ENCODE measurements around the gene APOD.
"Not testable (repeated sequence)": the region's sequence is repeated elsewhere in the genome, so short reads cannot be mapped to it uniquely, and the experiment has no call there.

Gene APOD

GRCh38 chr3:195599516-195599915, 15.8 kb upstream of the APOD start:
- H3K4me1 ChIP-seq (ENCODE audit: control insufficient read depth in 5 of 5, insufficient read depth in 5 of 5, low read length in 5 of 5) = peaks cover 7 to 26% (median 16%) of the 10 kb centered on the region in 5 donors

GRCh38 chr3:195597848-195598247, 14.1 kb upstream of the APOD start:
- H3K9ac ChIP-seq (ENCODE audit: low read length in 5 of 5) = no peak overlapping the region
- no peak overlapping the region for H3K4me3 ChIP-seq (ENCODE audit: low read depth in 1 of 5, low read length in 5 of 5)
- peaks cover 7 to 26% (median 16%) of the 10 kb centered on the region in 5 donors for H3K4me1 ChIP-seq (ENCODE audit: control insufficient read depth in 5 of 5, insufficient read depth in 5 of 5, low read length in 5 of 5)
- H3K27ac ChIP-seq (ENCODE audit: low read depth, low read length) = no peak overlapping the region
- no peaks in the 10 kb centered on the region for H3K27me3 ChIP-seq (ENCODE audit: control insufficient read depth in 5 of 5, insufficient read depth in 4 of 5, low read length in 5 of 5)
- no peaks in the 10 kb centered on the region for H3K9me3 ChIP-seq (ENCODE audit: control insufficient read depth in 5 of 5, low read length in 5 of 5)
- H3K36me3 ChIP-seq (ENCODE audit: control insufficient read depth in 5 of 5, insufficient read depth in 5 of 5, low read length in 5 of 5) = no peaks in the 10 kb centered on the region

More at GRCh38 chr3:195599516-195599915, 15.8 kb upstream of the APOD start:
- H3K4me3 ChIP-seq (ENCODE audit: low read depth in 1 of 5, low read length in 5 of 5); H3K36me3 ChIP-seq (ENCODE audit: control insufficient read depth in 5 of 5, insufficient read depth in 5 of 5, low read length in 5 of 5); H3K27me3 ChIP-seq (ENCODE audit: control insufficient read depth in 5 of 5, insufficient read depth in 4 of 5, low read length in 5 of 5); H3K9ac ChIP-seq (ENCODE audit: low read length in 5 of 5); H3K27ac ChIP-seq (ENCODE audit: low read depth, low read length); H3K9me3 ChIP-seq (ENCODE audit: control insufficient read depth in 5 of 5, low read length in 5 of 5): not testable (repeated sequence)

GRCh38 chr3:195597229-195597628, 13.5 kb upstream of the APOD start:
- H3K27ac ChIP-seq (ENCODE audit: low read depth, low read length) = no peak overlapping the region
- H3K4me1 ChIP-seq (ENCODE audit: control insufficient read depth in 5 of 5, insufficient read depth in 5 of 5, low read length in 5 of 5) = peaks cover 7 to 28% (median 16%) of the 10 kb centered on the region in 5 donors
- H3K4me3 ChIP-seq (ENCODE audit: low read depth in 1 of 5, low read length in 5 of 5) = no peak overlapping the region
- no peaks in the 10 kb centered on the region for H3K9me3 ChIP-seq (ENCODE audit: control insufficient read depth in 5 of 5, low read length in 5 of 5)
- no peak overlapping the region for H3K9ac ChIP-seq (ENCODE audit: low read length in 5 of 5)
- H3K27me3 ChIP-seq (ENCODE audit: control insufficient read depth in 5 of 5, insufficient read depth in 4 of 5, low read length in 5 of 5) = peaks cover 0 to under 1% (median 0%) of the 10 kb centered on the region in 5 donors
- H3K36me3 ChIP-seq (ENCODE audit: control insufficient read depth in 5 of 5, insufficient read depth in 5 of 5, low read length in 5 of 5) = no peaks in the 10 kb centered on the region

- peaks cover 0 to 4% (median 0%) of the 10 kb centered on the region in 5 donors for H3K27me3 ChIP-seq (ENCODE audit: control insufficient read depth in 5 of 5, insufficient read depth in 4 of 5, low read length in 5 of 5)
- no peak overlapping the region for H3K9ac ChIP-seq (ENCODE audit: low read length in 5 of 5)
- no peaks in the 10 kb centered on the region for H3K36me3 ChIP-seq (ENCODE audit: control insufficient read depth in 5 of 5, insufficient read depth in 5 of 5, low read length in 5 of 5)
- H3K4me1 ChIP-seq (ENCODE audit: control insufficient read depth in 5 of 5, insufficient read depth in 5 of 5, low read length in 5 of 5) = peaks cover 7 to 28% (median 20%) of the 10 kb centered on the region in 5 donors
- no peak overlapping the region for H3K4me3 ChIP-seq (ENCODE audit: low read depth in 1 of 5, low read length in 5 of 5)
- H3K27ac ChIP-seq (ENCODE audit: low read depth, low read length) = no peak overlapping the region
- no peaks in the 10 kb centered on the region for H3K9me3 ChIP-seq (ENCODE audit: control insufficient read depth in 5 of 5, low read length in 5 of 5)
Observed at GRCh38 chr3:195596765-195597171, 13.0 kb upstream of the APOD start.

- H3K27me3 ChIP-seq (ENCODE audit: control insufficient read depth in 5 of 5, insufficient read depth in 4 of 5, low read length in 5 of 5) = peaks cover 0 to 4% (median 0%) of the 10 kb centered on the region in 5 donors
- H3K36me3 ChIP-seq (ENCODE audit: control insufficient read depth in 5 of 5, insufficient read depth in 5 of 5, low read length in 5 of 5) = no peaks in the 10 kb centered on the region
- H3K9me3 ChIP-seq (ENCODE audit: control insufficient read depth in 5 of 5, low read length in 5 of 5) = no peaks in the 10 kb centered on the region
- no peak overlapping the region for H3K9ac ChIP-seq (ENCODE audit: low read length in 5 of 5)
- H3K4me1 ChIP-seq (ENCODE audit: control insufficient read depth in 5 of 5, insufficient read depth in 5 of 5, low read length in 5 of 5) = peaks cover 7 to 36% (median 22%) of the 10 kb centered on the region in 5 donors
- H3K27ac ChIP-seq (ENCODE audit: low read depth, low read length) = no peak overlapping the region
- H3K4me3 ChIP-seq (ENCODE audit: low read depth in 1 of 5, low read length in 5 of 5) = no peak overlapping the region
Observed at GRCh38 chr3:195595785-195596531, 12.2 kb upstream of the APOD start.

GRCh38 chr3:195591852-195592251, 8.1 kb upstream of the APOD start:
- no peak overlapping the region for H3K4me3 ChIP-seq (ENCODE audit: low read depth in 1 of 5, low read length in 5 of 5)
- peaks cover 0 to 12% (median 2%) of the 10 kb centered on the region in 5 donors for H3K27me3 ChIP-seq (ENCODE audit: control insufficient read depth in 5 of 5, insufficient read depth in 4 of 5, low read length in 5 of 5)
- H3K4me1 ChIP-seq (ENCODE audit: control insufficient read depth in 5 of 5, insufficient read depth in 5 of 5, low read length in 5 of 5) = peaks cover 0 to 28% (median 12%) of the 10 kb centered on the region in 5 donors
- no peak overlapping the region for H3K27ac ChIP-seq (ENCODE audit: low read depth, low read length)
- no peaks in the 10 kb centered on the region for H3K36me3 ChIP-seq (ENCODE audit: control insufficient read depth in 5 of 5, insufficient read depth in 5 of 5, low read length in 5 of 5)
- peaks cover 0 to 8% (median 2%) of the 10 kb centered on the region in 5 donors for H3K9me3 ChIP-seq (ENCODE audit: control insufficient read depth in 5 of 5, low read length in 5 of 5)
- H3K9ac ChIP-seq (ENCODE audit: low read length in 5 of 5) = no peak overlapping the region

GRCh38 chr3:195591220-195591619, 7.5 kb upstream of the APOD start:
- H3K4me3 ChIP-seq (ENCODE audit: low read depth in 1 of 5, low read length in 5 of 5) = no peak overlapping the region
- H3K36me3 ChIP-seq (ENCODE audit: control insufficient read depth in 5 of 5, insufficient read depth in 5 of 5, low read length in 5 of 5) = no peaks in the 10 kb centered on the region
- H3K27ac ChIP-seq (ENCODE audit: low read depth, low read length) = no peak overlapping the region
- H3K4me1 ChIP-seq (ENCODE audit: control insufficient read depth in 5 of 5, insufficient read depth in 5 of 5, low read length in 5 of 5) = peaks cover 0 to 28% (median 8%) of the 10 kb centered on the region in 5 donors
- H3K27me3 ChIP-seq (ENCODE audit: control insufficient read depth in 5 of 5, insufficient read depth in 4 of 5, low read length in 5 of 5) = peaks cover 0 to 12% (median 2%) of the 10 kb centered on the region in 5 donors
- H3K9me3 ChIP-seq (ENCODE audit: control insufficient read depth in 5 of 5, low read length in 5 of 5) = peaks cover 0 to 8% (median 2%) of the 10 kb centered on the region in 5 donors
- H3K9ac ChIP-seq (ENCODE audit: low read length in 5 of 5) = no peak overlapping the region

GRCh38 chr3:195590381-195590780, 6.6 kb upstream of the APOD start:
- H3K9me3 ChIP-seq (ENCODE audit: control insufficient read depth in 5 of 5, low read length in 5 of 5); H3K9ac ChIP-seq (ENCODE audit: low read length in 5 of 5); H3K4me3 ChIP-seq (ENCODE audit: low read depth in 1 of 5, low read length in 5 of 5); H3K36me3 ChIP-seq (ENCODE audit: control insufficient read depth in 5 of 5, insufficient read depth in 5 of 5, low read length in 5 of 5); H3K27ac ChIP-seq (ENCODE audit: low read depth, low read length): not testable (repeated sequence)
- Histone ChIP-seq H3K27me3 (ENCODE audit: control insufficient read depth in 5 of 5, insufficient read depth in 4 of 5, low read length in 5 of 5) (peaks cover 0 to 12% (median 2%) of the 10 kb centered on the region in 5 donors), H3K4me1 (ENCODE audit: control insufficient read depth in 5 of 5, insufficient read depth in 5 of 5, low read length in 5 of 5) (peaks cover 0 to 24% (median 6%) of the 10 kb centered on the region in 5 donors)

GRCh38 chr3:195589796-195590195, 6.1 kb upstream of the APOD start:
- H3K4me3 ChIP-seq (ENCODE audit: low read depth in 1 of 5, low read length in 5 of 5); H3K9ac ChIP-seq (ENCODE audit: low read length in 5 of 5); H3K27ac ChIP-seq (ENCODE audit: low read depth, low read length); H3K9me3 ChIP-seq (ENCODE audit: control insufficient read depth in 5 of 5, low read length in 5 of 5); H3K36me3 ChIP-seq (ENCODE audit: control insufficient read depth in 5 of 5, insufficient read depth in 5 of 5, low read length in 5 of 5): not testable (repeated sequence)
- peaks cover 0 to 12% (median 2%) of the 10 kb centered on the region in 5 donors for H3K27me3 ChIP-seq (ENCODE audit: control insufficient read depth in 5 of 5, insufficient read depth in 4 of 5, low read length in 5 of 5)
- peaks cover 0 to 30% (median 6%) of the 10 kb centered on the region in 5 donors for H3K4me1 ChIP-seq (ENCODE audit: control insufficient read depth in 5 of 5, insufficient read depth in 5 of 5, low read length in 5 of 5)

GRCh38 chr3:195587824-195588223, 4.1 kb upstream of the APOD start:
- no peak overlapping the region for H3K27ac ChIP-seq (ENCODE audit: low read depth, low read length)
- H3K36me3 ChIP-seq (ENCODE audit: control insufficient read depth in 5 of 5, insufficient read depth in 5 of 5, low read length in 5 of 5) = no peaks in the 10 kb centered on the region
- H3K4me3 ChIP-seq (ENCODE audit: low read depth in 1 of 5, low read length in 5 of 5) = no peak overlapping the region
- peaks cover 0 to 41% (median 6%) of the 10 kb centered on the region in 5 donors for H3K4me1 ChIP-seq (ENCODE audit: control insufficient read depth in 5 of 5, insufficient read depth in 5 of 5, low read length in 5 of 5)
- no peak overlapping the region for H3K9ac ChIP-seq (ENCODE audit: low read length in 5 of 5)
- peaks cover 0 to 12% (median 5%) of the 10 kb centered on the region in 5 donors for H3K27me3 ChIP-seq (ENCODE audit: control insufficient read depth in 5 of 5, insufficient read depth in 4 of 5, low read length in 5 of 5)
- H3K9me3 ChIP-seq (ENCODE audit: control insufficient read depth in 5 of 5, low read length in 5 of 5) = peaks cover 0 to 8% (median 2%) of the 10 kb centered on the region in 5 donors

Data from subcutaneous abdominal adipose tissue (tissue), 5 donors.